GM20000 (cell line): ENCODE data around the gene IPO4.

ENCODE experiments used
- DNase-seq: peaks from one replicate; pipeline ENCODE4 v3.0.0; 2012; ENCODE audit warnings: low spot score
- CTCF ChIP-seq: IDR thresholded peaks from 2 replicates; pipeline ENCODE4 v1.5.1; 2012; ENCODE audit warnings: mild to moderate bottlenecking, control low read depth; ENCODE audit errors: extremely low read depth, missing control alignments

The IPO4 gene

GRCh38 chr14:24172261-24172860 is 16.3 kb downstream of the IPO4 start:
- TF ChIP-seq CTCF, result no peak
- no peak for DNase-seq

- no peak for TF ChIP-seq CTCF
- peak; percentile 94 for DNase-seq
Measured at GRCh38 chr14:24171422-24172260, 17.0 kb downstream of the IPO4 start, which contains the start of gene REC8. Gene REC8, plus strand, starts transcription at chr14:24172080. Its CDS starts 473 bp downstream, at chr14:24172553.

- no peak for TF ChIP-seq CTCF
Measured at GRCh38 chr14:24167469-24168114, 21.0 kb downstream of the IPO4 start.

GRCh38 chr14:24165785-24166184 is 22.8 kb downstream of the IPO4 start:
- DNase-seq, result no peak
- TF ChIP-seq CTCF, result no peak

More at GRCh38 chr14:24167469-24168114, 21.0 kb downstream of the IPO4 start:
- no peak for DNase-seq

- DNase-seq, result no peak
- no peak for TF ChIP-seq CTCF
Measured at GRCh38 chr14:24164518-24164991, 24.1 kb downstream of the IPO4 start.

GRCh38 chr14:24162093-24162492 is 26.5 kb downstream of the IPO4 start:
- DNase-seq, result no peak
- no peak for TF ChIP-seq CTCF
